PC-3 (cell line): ENCODE measurements around the gene FHAD1. TPM values are rescaled to one million over a fixed set of nuclear protein-coding genes. Genes with fewer than 3 reads are reported as not detected.

ENCODE experiments used
- ATAC-seq: fragments of 200-7000 bp; cut with Tn5 transposase; 2 replicates; pipeline ENCODE4 v1.9.1; 2020; ENCODE audit warnings: mild to moderate bottlenecking, moderate library complexity
- BruUV-seq: library from RNA; stranded (reverse); fragments of 400-500 nt; replicated peaks from 2 replicates; lab custom pipeline; 2021; lab: Mats Ljungman, UMichigan
- CTCF ChIA-PET: fragments of 300-600 bp; sonication (Branson Sonifier 250); formaldehyde crosslinking; loops from one replicate; lab custom pipeline; 2022; ENCODE audit warnings: antibody characterized with exemption; lab: Charles Lee
- POLR2A ChIA-PET: fragments of 300-600 bp; sonication (Branson Sonifier 250); formaldehyde crosslinking; loops from one replicate; lab custom pipeline; 2022; ENCODE audit warnings: antibody characterized with exemption; ENCODE audit not compliant: unreplicated experiment; lab: Charles Lee
- DNase-seq: peaks from one replicate; pipeline ENCODE4 v3.0.0-alpha.2; 2015
- H2AFZ ChIP-seq: fragments of 300-600 bp; sonication (generic); 2 replicates; pipeline ENCODE4 v1.6.0; 2016; ENCODE audit warnings: antibody characterized with exemption, low read length
- H3F3A ChIP-seq: fragments of 300-600 bp; sonication (generic); one replicate; pipeline ENCODE4 v1.6.0; 2017; ENCODE audit warnings: antibody characterized with exemption, low read length, control low read depth, mild to moderate bottlenecking; ENCODE audit not compliant: unreplicated experiment
- H3K27ac ChIP-seq: fragments of 300-600 bp; sonication (generic); 2 replicates; pipeline ENCODE4 v1.5.1; 2016; ENCODE audit warnings: mild to moderate bottlenecking, low read length
- H3K27me3 ChIP-seq: fragments of 300-600 bp; sonication (generic); 2 replicates; pipeline ENCODE4 v1.6.1; 2016; ENCODE audit warnings: low read length, mixed read lengths
- H3K36me3 ChIP-seq: fragments of 300-600 bp; sonication (generic); 2 replicates; pipeline ENCODE4 v1.6.1; 2016; ENCODE audit warnings: low read depth, mixed run types, low read length, mixed read lengths
- H3K4me1 ChIP-seq: fragments of 300-600 bp; sonication (generic); 2 replicates; pipeline ENCODE4 v1.5.1; 2016; ENCODE audit warnings: low read length; ENCODE audit not compliant: insufficient read depth
- H3K4me2 ChIP-seq: fragments of 300-600 bp; sonication (generic); 2 replicates; pipeline ENCODE4 v1.6.0; 2016; ENCODE audit warnings: low read length
- H3K4me3 ChIP-seq: fragments of 300-600 bp; sonication (generic); 2 replicates; pipeline ENCODE4 v1.5.1; 2016; ENCODE audit warnings: mild to moderate bottlenecking, low read length, mixed read lengths
- H3K79me2 ChIP-seq: fragments of 300-600 bp; sonication (generic); 2 replicates; pipeline ENCODE4 v1.6.1; 2017; ENCODE audit warnings: low read length, mixed read lengths
- H3K9ac ChIP-seq: fragments of 300-600 bp; sonication (generic); 2 replicates; pipeline ENCODE4 v1.6.0; 2016; ENCODE audit warnings: mild to moderate bottlenecking, low read length
- H3K9me2 ChIP-seq: fragments of 300-600 bp; sonication (generic); replicated peaks from 2 replicates; pipeline ENCODE4 v1.6.1; 2016; ENCODE audit warnings: mixed run types, low read length, mixed read lengths
- H3K9me3 ChIP-seq: fragments of 300-600 bp; sonication (generic); 2 replicates; pipeline ENCODE4 v1.6.1; 2016; ENCODE audit warnings: low read length, mixed read lengths
- H4K20me1 ChIP-seq: fragments of 300-600 bp; sonication (generic); 2 replicates; pipeline ENCODE4 v1.6.1; 2016; ENCODE audit warnings: low read length, mixed read lengths
- CTCF ChIP-seq: fragments of 300-600 bp; sonication (generic); conservative IDR thresholded peaks from 2 replicates; pipeline ENCODE4 v1.5.1; 2017; ENCODE audit warnings: antibody characterized with exemption, low read depth, mild to moderate bottlenecking, low read length
- EZH2 ChIP-seq: fragments of 300-600 bp; sonication (generic); IDR thresholded peaks from one replicate; pipeline ENCODE4 v1.6.1; 2017; ENCODE audit warnings: antibody characterized with exemption, mild to moderate bottlenecking, low read length; ENCODE audit not compliant: unreplicated experiment
- EZH2phosphoT487 ChIP-seq: fragments of 300-600 bp; sonication (generic); IDR thresholded peaks from 2 replicates; pipeline ENCODE4 v1.6.1; 2018; ENCODE audit warnings: mild to moderate bottlenecking, antibody characterized with exemption, low read length, borderline replicate concordance
- intact Hi-C: fragments of 100-400 bp; cut with micrococcal nuclease; formaldehyde crosslinking; loops from 2 replicates; pipeline ENCODE4 v1.9.0; 2023
- total RNA-seq: library from RNA; depleted of rRNA; stranded (reverse); fragments of >200 nt; gene quantifications from 2 replicates; pipeline ENCODE4 v1.2.3, GENCODE V29; 2014

Gene FHAD1
- total RNA-seq, 1 experiment from 2014 or later = 0.95 TPM

GRCh38 chr1:15219280-15220023, 27.6 kb upstream of the FHAD1 start:
- CTCF ChIA-PET = no interaction called here
- peaks cover 24% of the 10 kb centered on the region for H3K4me1 ChIP-seq

GRCh38 chr1:15220024-15220392, 27.0 kb upstream of the FHAD1 start:
- Histone ChIP-seq H3K4me1 (peaks cover 24% of the 10 kb centered on the region), H3F3A (no peaks in the 10 kb centered on the region), H4K20me1 (no peaks in the 10 kb centered on the region), H3K9ac (no peak overlapping the region), H3K9me3 (no peaks in the 10 kb centered on the region), H2AFZ (no peak overlapping the region), H3K36me3 (no peaks in the 10 kb centered on the region; the same call in 1 of the 2 replicates), H3K27me3 (no peaks in the 10 kb centered on the region), H3K9me2 (no peaks in the 10 kb centered on the region), H3K27ac (peak overlapping the region; percentile 78; the same call in 1 of the 2 replicates), H3K4me3 (no peak overlapping the region), H3K4me2 (no peak overlapping the region), H3K79me2 (no peaks in the 10 kb centered on the region)
- ChIA-PET CTCF (no interaction called here), POLR2A (no interaction called here)
- DNase-seq = no peak
- no TSS peak for BruUV-seq
- intact Hi-C loops = no loop called here
- TF ChIP-seq EZH2phosphoT487 = no peak
- no peak for TF ChIP-seq CTCF
- no peak for TF ChIP-seq EZH2
- no peak for ATAC-seq

More at GRCh38 chr1:15219280-15220023, 27.6 kb upstream of the FHAD1 start:
- Histone ChIP-seq H4K20me1 (no peaks in the 10 kb centered on the region), H3K36me3 (no peaks in the 10 kb centered on the region; the same call in 1 of the 2 replicates), H3K79me2 (no peaks in the 10 kb centered on the region), H3K4me3 (no peak overlapping the region), H3K4me2 (no peak overlapping the region), H3F3A (no peaks in the 10 kb centered on the region), H3K9ac (no peak overlapping the region; the same call in 1 of the 2 replicates), H2AFZ (no peak overlapping the region), H3K27ac (peak overlapping the region; percentile 78), H3K27me3 (no peaks in the 10 kb centered on the region), H3K9me3 (no peaks in the 10 kb centered on the region), H3K9me2 (no peaks in the 10 kb centered on the region)
- ATAC-seq (no peak), DNase-seq (no peak)
- TSS peak; percentile 28 for BruUV-seq
- intact Hi-C loops = no loop called here
- POLR2A ChIA-PET = no interaction called here
- TF ChIP-seq CTCF (no peak), EZH2phosphoT487 (no peak), EZH2 (no peak)

DNA sequence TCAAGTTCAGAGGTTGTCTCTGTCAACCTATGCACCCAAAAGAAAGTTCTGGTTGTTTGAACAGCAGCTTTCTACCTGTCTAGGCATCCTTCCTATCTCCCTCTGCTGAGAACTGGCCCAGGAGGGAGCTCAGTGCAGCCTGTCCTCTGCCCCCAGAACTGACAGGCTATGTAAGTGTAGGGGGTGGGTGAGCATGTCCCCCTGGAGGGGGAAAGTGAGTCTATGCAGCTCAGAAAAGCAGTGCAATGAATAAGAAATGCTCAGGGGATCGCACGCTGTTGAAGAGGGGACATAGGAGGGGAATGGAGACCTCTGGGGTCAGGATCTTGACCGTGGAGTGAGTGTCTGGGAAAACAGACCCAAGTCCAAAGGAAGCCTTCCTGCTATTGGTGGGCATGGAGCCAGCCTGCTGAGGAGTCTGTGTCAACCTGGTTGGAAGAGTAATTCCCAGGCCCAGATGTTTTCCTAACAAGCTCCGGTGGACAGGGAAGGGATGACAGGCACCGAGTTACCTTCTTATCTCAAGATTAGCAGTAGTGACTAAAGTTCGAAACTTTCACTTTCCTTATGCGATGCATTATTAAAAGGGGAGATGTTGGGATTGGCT, 26.1 kb upstream of the FHAD1 start:
- no peak overlapping the region for H3K27ac ChIP-seq
- DNase-seq (no peak), ATAC-seq (no peak)
- H2AFZ ChIP-seq = no peak overlapping the region
- H3K4me3 ChIP-seq = no peak overlapping the region
- H3K36me3 ChIP-seq = no peaks in the 10 kb centered on the region; the same call in 1 of the 2 replicates
- intact Hi-C loops = no loop called here
- ChIA-PET POLR2A (no interaction called here), CTCF (no interaction called here)
- no peaks in the 10 kb centered on the region for H3K27me3 ChIP-seq
- H3K9me2 ChIP-seq = no peaks in the 10 kb centered on the region
- no peaks in the 10 kb centered on the region for H3K9me3 ChIP-seq
- no peaks in the 10 kb centered on the region for H3F3A ChIP-seq
- no TSS peak for BruUV-seq
- H3K4me2 ChIP-seq = no peak overlapping the region
- H4K20me1 ChIP-seq = no peaks in the 10 kb centered on the region
- no peaks in the 10 kb centered on the region for H3K79me2 ChIP-seq
- TF ChIP-seq EZH2phosphoT487 (no peak), CTCF (no peak), EZH2 (no peak)
- peaks cover 24% of the 10 kb centered on the region for H3K4me1 ChIP-seq
- no peak overlapping the region for H3K9ac ChIP-seq
